Measurements from ENCODE around the gene CDKN1B.

Gene CDKN1B

GRCh38 chr12:12741660-12742059 lies 24.5 kb downstream of the CDKN1B start:
- no peak for TF ChIP-seq POLR2A (IDR thresholded peaks at IDR 0.05; ENCODE audit: low read depth, low read length)
- FAIRE-seq = no peak
- no peak for DNase-seq (ENCODE audit: insufficient read length, low spot score)

- FAIRE-seq = no peak
- TF ChIP-seq POLR2A (IDR thresholded peaks at IDR 0.05; ENCODE audit: low read depth, low read length) = no peak
Observed at GRCh38 chr12:12744546-12745305, 27.6 kb downstream of the CDKN1B start.

GRCh38 chr12:12745576-12746211 lies 28.5 kb downstream of the CDKN1B start:
- no peak for FAIRE-seq
- DNase-seq (ENCODE audit: insufficient read length, low spot score) = no peak
- TF ChIP-seq POLR2A (IDR thresholded peaks at IDR 0.05; ENCODE audit: low read depth, low read length) = no peak

More at GRCh38 chr12:12744546-12745305, 27.6 kb downstream of the CDKN1B start:
- no peak for DNase-seq (ENCODE audit: insufficient read length, low spot score)

- DNase-seq (ENCODE audit: insufficient read length, low spot score) = no peak
- no peak for TF ChIP-seq POLR2A (IDR thresholded peaks at IDR 0.05; ENCODE audit: low read depth, low read length)
- no peak for FAIRE-seq
Observed at GRCh38 chr12:12747278-12747677, 30.1 kb downstream of the CDKN1B start.

- no peak for TF ChIP-seq POLR2A (IDR thresholded peaks at IDR 0.05; ENCODE audit: low read depth, low read length)
Observed at GRCh38 chr12:12748044-12748443, 30.9 kb downstream of the CDKN1B start.

GRCh38 chr12:12749433-12749832 lies 32.3 kb downstream of the CDKN1B start:
- no peak for TF ChIP-seq POLR2A (IDR thresholded peaks at IDR 0.05; ENCODE audit: low read depth, low read length)
- peak; percentile 7 for DNase-seq (ENCODE audit: insufficient read length, low spot score)
- FAIRE-seq = peak; percentile 99

More at GRCh38 chr12:12748044-12748443, 30.9 kb downstream of the CDKN1B start:
- DNase-seq (ENCODE audit: insufficient read length, low spot score) (no peak), FAIRE-seq (no peak)

- no peak for TF ChIP-seq POLR2A (IDR thresholded peaks at IDR 0.05; ENCODE audit: low read depth, low read length)
- DNase-seq (ENCODE audit: insufficient read length, low spot score) (no peak), FAIRE-seq (no peak)
Observed at GRCh38 chr12:12755923-12756322, 38.8 kb downstream of the CDKN1B start.

- FAIRE-seq (no peak), DNase-seq (ENCODE audit: insufficient read length, low spot score) (no peak)
- TF ChIP-seq POLR2A (IDR thresholded peaks at IDR 0.05; ENCODE audit: low read depth, low read length) = no peak
Observed at GRCh38 chr12:12757121-12757520, 40.0 kb downstream of the CDKN1B start.

- DNase-seq (ENCODE audit: insufficient read length, low spot score) (no peak), FAIRE-seq (no peak)
- TF ChIP-seq POLR2A (IDR thresholded peaks at IDR 0.05; ENCODE audit: low read depth, low read length) = no peak
Observed at GRCh38 chr12:12759234-12759915, 42.2 kb downstream of the CDKN1B start.

GRCh38 chr12:12764824-12765223 lies 47.7 kb downstream of the CDKN1B start:
- FAIRE-seq (no peak), DNase-seq (ENCODE audit: insufficient read length, low spot score) (no peak)
- no peak for TF ChIP-seq POLR2A (IDR thresholded peaks at IDR 0.05; ENCODE audit: low read depth, low read length)

GRCh38 chr12:12770262-12770661 lies 53.1 kb downstream of the CDKN1B start:
- no peak for DNase-seq (ENCODE audit: insufficient read length, low spot score)
- no peak for FAIRE-seq
- TF ChIP-seq POLR2A (IDR thresholded peaks at IDR 0.05; ENCODE audit: low read depth, low read length) = no peak

Measured in H54 (cell line).